ENCODE measurements around the gene BCHE. TPM values are rescaled to one million over a fixed set of nuclear protein-coding genes. Genes with fewer than 3 reads are reported as not detected.

Gene BCHE
- total and polyA plus RNA-seq, 2 donors (not counting 3 experiments of a cell fraction or from before 2014, with no cell fraction given), result 0.27 to 0.66 TPM

DNA sequence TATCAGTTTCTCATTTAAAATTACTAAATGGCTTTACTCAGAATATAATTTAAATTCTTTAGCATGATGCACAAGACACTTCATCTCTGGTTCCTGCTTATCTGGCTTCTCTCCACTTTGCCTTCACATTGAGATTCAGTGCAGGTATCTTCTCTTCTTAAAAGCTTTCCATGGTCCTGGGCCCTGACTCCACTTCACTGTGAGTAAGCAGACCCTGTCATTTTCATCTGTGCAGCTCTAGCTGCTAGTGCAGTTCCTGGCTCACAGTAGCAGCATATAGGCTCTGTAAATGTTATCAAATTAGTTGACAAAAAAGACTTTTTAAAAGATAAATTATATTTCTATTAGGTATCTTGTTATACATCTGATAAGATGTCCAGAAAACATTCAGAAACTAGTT is 58.8 kb downstream of the BCHE start:
- H3K4me3 ChIP-seq (replicated peaks in 1 of 3; ENCODE audit: insufficient read depth in 1 of 3, low read depth in 1 of 3, low read length in 3 of 3), result no peak overlapping the region
- ChIA-PET POLR2A (no interaction called here), CTCF (no interaction called here)
- TF ChIP-seq, protein P1, sequence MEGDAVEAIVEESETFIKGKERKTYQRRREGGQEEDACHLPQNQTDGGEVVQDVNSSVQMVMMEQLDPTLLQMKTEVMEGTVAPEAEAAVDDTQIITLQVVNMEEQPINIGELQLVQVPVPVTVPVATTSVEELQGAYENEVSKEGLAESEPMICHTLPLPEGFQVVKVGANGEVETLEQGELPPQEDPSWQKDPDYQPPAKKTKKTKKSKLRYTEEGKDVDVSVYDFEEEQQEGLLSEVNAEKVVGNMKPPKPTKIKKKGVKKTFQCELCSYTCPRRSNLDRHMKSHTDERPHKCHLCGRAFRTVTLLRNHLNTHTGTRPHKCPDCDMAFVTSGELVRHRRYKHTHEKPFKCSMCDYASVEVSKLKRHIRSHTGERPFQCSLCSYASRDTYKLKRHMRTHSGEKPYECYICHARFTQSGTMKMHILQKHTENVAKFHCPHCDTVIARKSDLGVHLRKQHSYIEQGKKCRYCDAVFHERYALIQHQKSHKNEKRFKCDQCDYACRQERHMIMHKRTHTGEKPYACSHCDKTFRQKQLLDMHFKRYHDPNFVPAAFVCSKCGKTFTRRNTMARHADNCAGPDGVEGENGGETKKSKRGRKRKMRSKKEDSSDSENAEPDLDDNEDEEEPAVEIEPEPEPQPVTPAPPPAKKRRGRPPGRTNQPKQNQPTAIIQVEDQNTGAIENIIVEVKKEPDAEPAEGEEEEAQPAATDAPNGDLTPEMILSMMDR (IDR thresholded peaks at IDR 0.05; ENCODE audit: extremely low read depth in 1 of 2, insufficient read depth in 1 of 2, low read depth in 1 of 2, low read length in 2 of 2), result no peak
- TF ChIP-seq, protein P2, sequence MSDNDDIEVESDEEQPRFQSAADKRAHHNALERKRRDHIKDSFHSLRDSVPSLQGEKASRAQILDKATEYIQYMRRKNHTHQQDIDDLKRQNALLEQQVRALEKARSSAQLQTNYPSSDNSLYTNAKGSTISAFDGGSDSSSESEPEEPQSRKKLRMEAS (IDR thresholded peaks at IDR 0.05; ENCODE audit: insufficient read depth, insufficient read length), result no peak
- TF ChIP-seq EZH2 (IDR thresholded peaks at IDR 0.05; ENCODE audit: borderline replicate concordance, low read depth, low read length, severe bottlenecking) (no peak), MYC (IDR thresholded peaks at IDR 0.05; ENCODE audit: low read depth, low read length) (no peak), GATA2 (IDR thresholded peaks at IDR 0.05; ENCODE audit: insufficient read depth, insufficient read length, low read depth, low read length) (no peak), JUN (IDR thresholded peaks at IDR 0.05; ENCODE audit: borderline replicate concordance, insufficient read depth, insufficient read length, low read depth) (no peak)
- no peaks in the 10 kb centered on the region for H3K27me3 ChIP-seq (ENCODE audit: control insufficient read depth in 2 of 2, insufficient read depth in 2 of 2, low read length in 2 of 2)
- H3K9ac ChIP-seq (replicated peaks; ENCODE audit: extremely low read depth, insufficient read depth, low read length), result no peak overlapping the region
- no peaks in the 10 kb centered on the region for H3K9me1 ChIP-seq (replicated peaks; ENCODE audit: control insufficient read depth, extremely low read depth, insufficient read depth, low read length)
- H3K79me2 ChIP-seq (ENCODE audit: control insufficient read depth, insufficient read depth, low read length), result no peaks in the 10 kb centered on the region
- intact Hi-C loops (cut with micrococcal nuclease), result no loop called here
- FAIRE-seq (no peak), DNase-seq (ENCODE audit: low read depth, low spot score) (no peak)
- H3K36me3 ChIP-seq (ENCODE audit: control insufficient read depth in 2 of 2, extremely low read depth in 1 of 2, insufficient read depth in 2 of 2, low read length in 2 of 2), result no peaks in the 10 kb centered on the region
- dilution Hi-C loops (cut with MboI; ENCODE audit: extremely low pct_ligation_motif_present, low sequenced_read_pairs), result no loop called here
- no peak overlapping the region for H2AFZ ChIP-seq (ENCODE audit: low read depth, low read length)
- H3K4me2 ChIP-seq (ENCODE audit: insufficient read depth, low read length), result no peak overlapping the region
- no peaks in the 10 kb centered on the region for H3K4me1 ChIP-seq (ENCODE audit: control insufficient read depth, extremely low read depth, insufficient read depth, low read length)
- no peaks in the 10 kb centered on the region for H3K9me3 ChIP-seq (replicated peaks; ENCODE audit: control insufficient read depth, insufficient read depth, low read length)
- H3K27ac ChIP-seq (ENCODE audit: insufficient read depth, low read depth, low read length), result no peak overlapping the region
- no peaks in the 10 kb centered on the region for H4K20me1 ChIP-seq (replicated peaks; ENCODE audit: control insufficient read depth, extremely low read depth, insufficient read depth, low read length)
- no TSS peak for BruUV-seq (replicated peaks)

DNA sequence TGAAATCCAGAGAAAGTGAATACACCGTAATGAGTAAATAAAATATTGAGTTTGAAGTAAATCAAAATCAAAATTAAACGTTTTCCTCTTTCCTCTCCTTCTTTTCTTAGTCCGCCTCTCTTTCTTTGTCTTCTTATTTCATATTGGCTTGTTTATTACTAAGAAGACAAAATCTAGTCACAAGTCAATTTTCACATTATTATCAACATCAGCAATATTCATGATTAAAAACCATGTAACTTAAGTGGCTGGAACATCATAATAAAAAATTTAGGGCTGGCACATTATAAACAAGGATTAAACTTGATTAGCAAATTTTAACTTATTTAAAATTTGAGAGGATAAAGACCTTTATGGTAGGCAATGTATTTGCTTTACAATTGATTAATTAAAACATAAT is 61.4 kb downstream of the BCHE start:
- no TSS peak for BruUV-seq (replicated peaks)
- H3K4me1 ChIP-seq (ENCODE audit: control insufficient read depth, extremely low read depth, insufficient read depth, low read length), result no peaks in the 10 kb centered on the region
- intact Hi-C loops (cut with micrococcal nuclease) (no loop called here), dilution Hi-C loops (cut with MboI; ENCODE audit: extremely low pct_ligation_motif_present, low sequenced_read_pairs) (no loop called here)
- no peaks in the 10 kb centered on the region for H3K9me1 ChIP-seq (replicated peaks; ENCODE audit: control insufficient read depth, extremely low read depth, insufficient read depth, low read length)
- H3K27ac ChIP-seq (ENCODE audit: insufficient read depth, low read depth, low read length), result no peak overlapping the region
- no peaks in the 10 kb centered on the region for H3K9me3 ChIP-seq (replicated peaks; ENCODE audit: control insufficient read depth, insufficient read depth, low read length)
- POLR2A ChIA-PET, result no interaction called here
- no peaks in the 10 kb centered on the region for H3K36me3 ChIP-seq (ENCODE audit: control insufficient read depth in 2 of 2, extremely low read depth in 1 of 2, insufficient read depth in 2 of 2, low read length in 2 of 2)
- no peaks in the 10 kb centered on the region for H4K20me1 ChIP-seq (replicated peaks; ENCODE audit: control insufficient read depth, extremely low read depth, insufficient read depth, low read length)
- H2AFZ ChIP-seq (ENCODE audit: low read depth, low read length), result no peak overlapping the region
- no peak overlapping the region for H3K9ac ChIP-seq (replicated peaks; ENCODE audit: extremely low read depth, insufficient read depth, low read length)
- no peaks in the 10 kb centered on the region for H3K79me2 ChIP-seq (ENCODE audit: control insufficient read depth, insufficient read depth, low read length)
- H3K4me2 ChIP-seq (ENCODE audit: insufficient read depth, low read length), result no peak overlapping the region
- DNase-seq (ENCODE audit: low read depth, low spot score) (no peak), FAIRE-seq (no peak)
- TF ChIP-seq, protein P1 (IDR thresholded peaks at IDR 0.05; ENCODE audit: extremely low read depth in 1 of 2, insufficient read depth in 1 of 2, low read depth in 1 of 2, low read length in 2 of 2), result no peak
- no peak for TF ChIP-seq MYC (IDR thresholded peaks at IDR 0.05; ENCODE audit: low read depth, low read length)
- TF ChIP-seq POLR2A (IDR thresholded peaks at IDR 0.05; ENCODE audit: low read depth, low read length), result no peak
- TF ChIP-seq, protein P2 (IDR thresholded peaks at IDR 0.05; ENCODE audit: insufficient read depth, insufficient read length), result no peak
- no peak for TF ChIP-seq EZH2 (IDR thresholded peaks at IDR 0.05; ENCODE audit: borderline replicate concordance, low read depth, low read length, severe bottlenecking)
- no peak for TF ChIP-seq FOS (IDR thresholded peaks at IDR 0.05; ENCODE audit: borderline replicate concordance, insufficient read depth, low read length)
- TF ChIP-seq POLR2AphosphoS5 (IDR thresholded peaks at IDR 0.05; ENCODE audit: insufficient read depth, low read depth, low read length), result no peak
- no peak for TF ChIP-seq GATA2 (IDR thresholded peaks at IDR 0.05; ENCODE audit: insufficient read depth, insufficient read length, low read depth, low read length)
- TF ChIP-seq JUN (IDR thresholded peaks at IDR 0.05; ENCODE audit: borderline replicate concordance, insufficient read depth, insufficient read length, low read depth), result no peak
- CTCF ChIA-PET, result no interaction called here
- H3K4me3 ChIP-seq (replicated peaks in 1 of 3; ENCODE audit: insufficient read depth in 1 of 3, low read depth in 1 of 3, low read length in 3 of 3), result no peak overlapping the region
- no peaks in the 10 kb centered on the region for H3K27me3 ChIP-seq (ENCODE audit: control insufficient read depth in 2 of 2, insufficient read depth in 2 of 2, low read length in 2 of 2)
